MV-4-11 (cell line): Measurements from ENCODE around the gene UACA.
"Not testable (repeated sequence)": the region's sequence is repeated elsewhere in the genome, so short reads cannot be mapped to it uniquely, and the experiment has no call there.

Source experiments
- DNase-seq: peaks from one replicate; lab custom pipeline; 2025; lab: John Stamatoyannopoulos, UW

The UACA gene

DNA sequence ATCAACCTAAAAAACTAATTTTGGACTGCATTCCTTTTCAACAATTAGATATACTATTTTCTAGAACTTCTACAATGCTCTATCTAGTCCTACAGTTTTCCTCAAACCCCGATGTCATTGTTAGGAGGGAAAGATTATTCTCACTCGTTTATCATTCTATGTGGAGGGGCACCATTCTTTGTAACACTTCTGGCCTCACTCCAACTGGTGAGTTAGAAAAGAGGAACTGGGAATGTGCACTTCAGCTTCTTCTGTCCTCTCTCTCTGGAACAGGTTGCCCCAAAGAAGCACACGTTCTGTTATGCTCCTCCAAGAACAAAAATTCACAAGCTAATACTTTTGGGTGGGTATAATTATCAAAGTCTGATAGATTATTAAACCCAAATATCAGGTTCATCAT is 137.9 kb downstream of the UACA start:
- DNase-seq: peak; percentile 88

DNA sequence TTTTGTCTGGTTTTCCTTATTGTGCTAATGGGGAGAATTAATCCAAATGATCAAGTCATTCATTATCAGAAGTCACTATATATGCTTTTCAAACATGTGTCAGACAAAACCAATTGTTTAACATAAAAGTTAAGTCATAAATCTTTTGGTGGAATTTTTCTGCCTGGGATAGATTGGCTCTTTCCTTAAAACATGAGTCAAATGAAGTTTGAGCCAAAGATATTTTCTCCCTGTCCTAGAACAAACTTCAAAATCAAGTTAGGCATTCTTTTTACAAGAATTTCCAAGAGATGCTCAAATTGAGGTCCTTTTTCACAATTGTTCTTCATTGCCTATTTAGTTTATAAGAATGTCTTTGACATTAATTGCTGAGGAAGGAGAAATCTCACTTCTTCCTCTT is 138.3 kb downstream of the UACA start:
- DNase-seq: no peak

DNA sequence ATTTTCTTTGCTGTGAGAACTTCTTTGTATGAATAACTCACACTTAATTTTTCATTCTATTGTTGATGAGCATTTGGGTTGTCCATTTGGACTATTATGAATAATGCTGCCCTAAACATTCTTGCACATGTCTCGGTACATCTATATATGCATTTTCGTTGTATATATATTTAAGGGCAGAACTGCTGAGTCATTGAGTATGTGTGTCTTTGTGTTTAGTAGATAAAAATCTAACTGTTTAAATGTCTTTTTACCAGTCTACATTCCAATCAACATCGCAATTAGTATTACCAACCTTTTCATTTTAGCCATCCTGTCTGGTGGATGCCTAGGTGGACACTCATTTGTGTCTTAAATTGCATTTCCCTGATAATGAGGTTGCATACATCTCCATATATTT is 144.4 kb downstream of the UACA start:
- DNase-seq: no peak

DNA sequence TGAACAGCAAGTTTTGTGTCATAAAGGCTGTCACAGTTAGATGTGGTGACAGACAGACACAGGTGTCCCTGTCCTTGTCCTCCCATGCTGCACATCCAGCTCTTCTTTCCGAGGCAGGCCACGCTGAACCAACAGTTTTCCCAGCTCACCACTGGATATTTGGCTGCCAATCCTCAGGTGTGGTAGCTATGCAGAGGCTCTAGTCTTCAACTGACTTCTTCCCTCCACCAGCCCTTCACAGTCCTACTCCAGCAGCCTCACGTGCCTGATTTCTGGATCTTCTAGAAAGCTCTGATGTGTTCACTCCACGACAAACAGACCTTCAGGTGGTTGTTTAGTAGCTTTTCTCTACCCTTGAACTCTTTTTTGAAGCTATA is 145.5 kb downstream of the UACA start:
- no peak for DNase-seq

DNA sequence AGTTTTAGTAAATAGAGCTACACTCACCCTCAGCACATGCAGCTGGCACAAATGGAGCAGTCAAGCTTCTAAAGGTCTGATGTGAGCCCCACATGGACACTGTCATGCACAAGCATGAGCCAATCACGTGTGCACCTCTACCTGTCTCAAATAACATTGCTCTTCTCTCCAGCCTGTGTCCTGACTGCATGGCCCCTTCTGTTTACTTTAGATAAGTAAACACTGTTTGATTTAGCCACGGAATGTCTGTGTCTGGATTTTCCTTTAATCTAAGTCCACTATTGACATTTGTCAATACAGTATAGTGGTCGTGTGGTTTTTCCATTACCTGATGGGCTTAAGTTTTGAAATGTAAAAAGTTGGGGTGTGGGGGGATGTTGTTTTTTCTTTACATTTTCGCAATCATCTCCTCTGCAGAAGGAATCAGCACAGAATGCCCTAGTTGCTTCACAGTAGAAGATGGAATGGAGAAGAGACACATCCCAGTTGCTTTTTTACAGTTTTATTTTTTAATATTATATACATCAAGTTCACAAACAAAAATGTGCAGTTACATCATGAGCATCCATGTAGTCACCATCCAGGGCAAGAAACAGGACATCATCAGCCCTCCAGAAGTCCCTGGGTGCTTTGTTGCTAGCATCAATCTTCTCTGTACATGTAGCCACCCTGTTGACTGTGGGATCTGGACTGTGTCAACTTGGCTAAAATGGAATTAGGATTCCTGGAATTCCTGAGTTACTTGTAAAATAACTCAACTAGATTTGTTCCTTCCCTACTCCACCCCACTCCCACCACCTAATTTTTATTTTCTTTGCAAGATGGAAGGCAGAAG is 146.1 kb downstream of the UACA start:
- DNase-seq: no peak

DNA sequence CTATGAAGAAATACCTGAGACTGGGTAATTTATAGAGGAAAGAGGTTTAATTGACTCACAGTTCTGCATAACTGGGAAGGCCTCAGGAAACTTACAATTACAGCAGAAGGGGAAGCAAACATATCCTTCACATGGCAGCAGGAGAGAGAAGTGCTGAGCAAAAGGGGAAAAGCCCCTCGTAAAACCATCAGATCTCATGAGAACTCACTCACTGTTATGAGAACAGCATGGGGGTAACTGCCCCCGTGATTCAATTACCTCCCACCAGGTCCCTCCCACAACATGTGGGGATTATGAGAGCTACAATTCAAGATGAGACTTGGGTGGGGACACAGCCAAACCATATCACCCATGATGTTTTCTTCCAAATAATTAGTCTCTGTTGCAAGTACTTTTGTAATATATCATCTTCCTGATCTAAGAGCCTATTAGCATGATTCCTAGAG is 147.0 kb downstream of the UACA start:
- not testable (repeated sequence) for DNase-seq

DNA sequence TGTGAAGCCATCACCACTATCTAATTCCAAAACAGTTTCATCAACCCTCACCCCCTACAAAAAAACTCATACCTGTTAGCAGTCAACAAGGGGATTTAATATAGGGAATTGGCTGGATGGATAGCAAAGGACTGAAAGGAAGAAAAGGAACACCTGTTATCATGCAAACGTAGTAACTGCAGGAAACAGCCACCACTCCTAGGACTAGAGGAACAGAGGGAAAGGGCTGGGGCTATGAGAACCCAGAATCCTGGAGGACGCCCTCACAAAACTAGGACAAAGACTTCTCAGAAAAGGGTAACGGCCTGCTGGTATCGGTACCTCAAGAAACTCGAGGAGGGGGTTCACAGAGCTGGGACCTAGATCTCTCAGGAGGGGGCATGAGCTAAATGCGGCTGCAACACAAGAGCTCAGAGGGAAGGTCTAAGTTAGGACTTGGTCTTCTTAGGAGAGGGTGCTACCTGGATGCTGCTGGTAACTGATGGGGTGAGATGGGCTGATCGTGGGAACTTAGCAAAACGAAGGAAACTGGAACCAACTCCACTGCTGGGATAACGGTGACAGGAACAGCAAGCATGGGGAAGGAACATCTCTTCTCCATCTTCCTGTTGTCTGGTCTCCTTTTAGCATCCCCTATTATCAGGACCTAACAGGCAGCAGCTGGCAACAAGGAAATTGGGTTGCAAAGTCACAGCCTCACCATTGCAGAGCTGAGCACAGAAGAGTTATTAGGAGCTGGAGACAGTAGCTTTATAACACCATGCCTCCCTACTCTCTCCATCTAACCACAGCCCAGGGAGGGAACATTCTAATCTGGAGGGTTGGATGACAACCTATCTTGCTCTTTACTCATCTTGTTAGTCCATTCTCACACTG is 147.7 kb downstream of the UACA start:
- DNase-seq: no peak

DNA sequence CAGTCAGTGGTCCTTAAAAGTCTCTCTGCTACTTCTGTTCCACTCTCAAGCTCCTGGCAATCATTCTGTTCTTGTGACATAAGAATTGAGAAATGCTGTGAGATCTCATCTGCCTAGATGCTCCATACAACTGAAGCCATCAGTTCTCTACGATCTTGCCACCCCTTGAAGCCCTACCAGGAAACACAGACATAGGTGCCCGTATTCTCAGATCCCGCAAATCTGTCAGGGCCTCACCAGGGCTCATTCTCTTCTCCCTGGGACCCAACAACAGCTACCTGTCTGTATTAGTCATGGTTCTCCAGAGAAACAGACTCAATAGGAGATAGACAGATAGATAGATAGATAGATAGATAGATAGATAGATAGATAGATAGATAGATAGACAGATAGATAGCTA is 149.1 kb downstream of the UACA start:
- DNase-seq: no peak

DNA sequence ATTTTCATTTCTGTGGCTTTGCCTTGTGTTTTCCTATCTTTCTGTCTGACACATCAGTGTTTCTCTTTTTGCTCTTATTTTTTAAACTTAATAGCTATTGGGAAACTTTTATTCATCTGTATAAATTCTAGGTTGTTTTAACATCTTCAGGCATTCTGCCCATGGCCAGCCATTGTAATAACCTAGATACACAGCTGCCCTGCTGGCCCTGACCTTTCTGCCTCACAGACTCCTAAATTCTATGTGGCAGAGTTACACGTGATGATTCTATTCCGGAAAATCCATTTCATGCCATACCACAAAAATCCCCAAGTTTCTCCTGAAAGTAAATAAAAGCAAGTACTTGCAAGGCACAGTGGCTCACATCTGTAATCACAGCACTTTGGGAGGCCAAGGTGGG is 150.1 kb downstream of the UACA start:
- DNase-seq: no peak

DNA sequence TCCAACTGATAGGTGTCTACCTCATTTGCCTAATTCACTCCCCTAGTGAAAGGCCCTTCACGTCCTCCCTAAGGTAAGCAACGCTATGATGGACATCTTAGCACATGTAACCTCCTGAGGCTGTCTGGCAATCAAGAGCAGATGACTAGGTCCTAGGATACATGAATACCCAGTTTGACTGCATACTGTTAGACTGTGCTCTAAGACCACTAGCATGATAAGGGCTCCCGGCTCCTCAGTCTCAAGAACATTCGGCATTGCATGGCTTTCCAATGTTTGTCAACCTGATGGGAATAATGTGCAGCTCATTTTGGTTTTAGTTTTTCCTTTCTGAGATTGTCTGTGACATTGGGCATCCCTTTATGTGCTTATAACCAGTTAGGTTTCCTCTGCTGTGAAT is 152.1 kb downstream of the UACA start:
- DNase-seq: no peak

DNA sequence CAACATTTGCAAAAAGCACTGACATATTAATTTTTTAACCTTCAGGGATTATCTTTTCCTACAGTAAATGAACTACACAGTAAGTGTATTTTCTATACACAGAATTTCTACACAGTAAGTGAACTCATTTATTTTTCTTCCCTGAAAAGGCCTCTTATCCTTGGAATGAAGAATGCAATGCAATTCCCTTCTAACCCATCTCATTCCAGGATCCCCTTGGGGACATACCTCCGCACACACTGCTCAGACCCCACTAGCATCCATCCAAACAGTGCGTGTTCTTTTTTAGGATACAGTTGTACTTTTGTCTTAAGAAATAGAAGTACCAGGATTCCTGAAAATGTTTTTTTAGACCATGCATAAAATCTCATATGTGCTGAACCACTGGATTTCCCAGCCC is 152.8 kb downstream of the UACA start:
- no peak for DNase-seq

DNA sequence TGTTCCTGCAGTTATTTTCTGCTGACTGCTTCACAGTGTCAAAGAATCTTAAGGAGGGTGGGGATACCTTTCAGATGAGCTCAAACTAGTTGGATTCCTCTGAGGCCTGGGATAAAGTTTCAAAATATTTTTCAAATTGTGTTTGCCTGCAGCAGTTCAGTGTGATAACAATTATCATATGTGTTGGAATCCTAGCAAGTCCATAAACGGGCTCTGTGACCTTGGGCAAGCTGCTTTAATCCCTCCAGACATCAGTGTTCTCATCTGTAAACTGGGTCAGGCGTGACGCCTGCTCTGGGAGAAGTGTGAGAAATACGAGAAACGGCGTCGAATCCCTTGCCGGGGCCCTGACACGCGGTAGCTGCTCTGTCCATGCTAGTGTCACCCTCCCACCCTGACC is 153.5 kb downstream of the UACA start:
- no peak for DNase-seq

DNA sequence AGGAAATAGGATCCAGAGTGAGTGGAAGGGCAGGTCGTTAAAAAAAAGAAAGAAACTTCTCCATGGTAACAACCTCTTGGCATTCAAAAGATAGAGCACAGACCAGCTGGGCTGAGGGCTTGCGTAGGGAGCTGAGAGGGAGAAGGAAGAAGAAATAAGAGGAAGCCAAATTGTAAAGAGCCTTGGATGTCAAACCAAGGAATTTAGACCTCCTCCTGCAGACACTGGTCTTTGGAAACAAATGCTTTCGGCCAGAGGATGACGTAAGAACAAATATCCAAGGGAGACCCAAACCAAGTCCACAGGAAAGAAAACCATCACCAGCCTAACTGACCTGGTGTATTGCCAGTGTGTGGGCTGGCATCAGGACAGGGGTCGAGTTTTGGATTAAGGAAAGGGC is 155.2 kb downstream of the UACA start:
- peak; percentile 70 for DNase-seq

DNA sequence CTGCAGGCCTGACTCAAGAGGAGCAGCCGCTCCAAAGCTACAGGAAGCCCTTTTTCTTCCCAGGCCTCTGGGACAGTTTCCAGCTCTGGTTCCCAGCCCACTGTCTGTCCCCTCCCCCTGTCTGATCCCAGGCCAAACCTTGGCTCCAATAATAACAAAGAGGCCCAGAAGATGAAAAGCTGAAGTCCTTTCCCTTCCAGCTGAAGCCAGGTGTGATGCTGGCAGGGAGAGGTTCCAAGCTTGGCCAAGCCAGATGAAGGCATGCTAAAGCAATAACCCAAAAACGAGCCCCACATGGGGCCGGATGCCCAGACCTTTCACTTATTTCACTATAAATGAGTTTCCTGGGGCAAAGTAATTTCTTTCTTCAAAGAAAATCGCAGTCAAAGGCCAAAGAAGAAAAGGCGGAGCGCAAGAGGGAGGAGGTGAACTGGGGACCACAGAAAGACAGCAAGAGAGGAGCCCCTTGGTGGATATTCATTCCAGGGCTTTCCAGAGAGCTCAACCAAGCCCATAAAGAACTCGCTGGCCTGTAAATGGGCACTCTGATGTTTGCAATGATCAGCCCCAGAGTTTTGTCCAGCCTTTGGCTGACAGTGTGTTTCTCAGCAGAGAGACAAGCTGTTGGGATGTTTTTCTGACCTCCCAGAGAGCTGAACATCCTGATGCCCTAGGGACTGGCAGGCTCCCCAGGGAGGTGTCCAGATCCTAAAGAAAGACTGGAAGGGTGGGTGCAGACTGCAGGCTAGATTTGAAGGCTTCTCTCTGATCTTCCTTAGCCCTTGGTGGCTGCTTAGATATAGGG is 157.6 kb downstream of the UACA start:
- DNase-seq: no peak

DNA sequence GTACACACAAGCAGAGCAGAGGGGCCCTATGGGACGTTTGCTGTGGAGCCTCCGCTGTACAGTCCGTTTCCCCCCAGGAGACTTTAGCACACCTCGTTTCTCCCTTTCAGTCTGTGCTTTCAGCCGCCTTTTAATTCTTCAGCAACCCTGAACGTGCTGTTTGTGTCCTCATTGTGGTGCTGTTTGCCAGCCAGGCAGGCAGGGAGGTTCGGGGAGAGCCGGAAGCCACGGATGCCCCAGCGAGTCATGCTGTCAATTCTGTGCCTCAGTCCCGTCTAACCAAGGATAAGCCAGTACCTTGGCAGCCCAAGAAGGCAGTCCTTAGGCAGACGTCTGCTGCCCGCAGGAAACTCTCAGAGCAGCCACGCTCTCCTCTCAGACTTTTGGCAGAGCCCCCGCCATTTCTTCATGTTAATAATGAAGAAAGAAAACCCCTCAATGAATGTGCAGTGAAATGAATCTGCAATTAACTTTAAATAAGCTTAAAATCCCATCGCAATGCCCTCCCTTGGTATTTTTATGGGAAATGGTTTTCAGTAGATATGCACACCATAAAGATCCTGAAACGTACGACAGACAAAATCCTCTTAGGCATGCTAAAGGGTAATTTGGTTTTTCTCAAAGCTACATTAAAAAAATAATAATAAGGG is 158.6 kb downstream of the UACA start:
- no peak for DNase-seq
